HCT116 (cell line): ENCODE results near the gene FAM50B. TPM values are rescaled to one million over a fixed set of nuclear protein-coding genes. Genes with fewer than 3 reads are reported as not detected.

Source experiments
- ATAC-seq: fragments of 200-7000 bp; cut with Tn5 transposase; 2 replicates; pipeline ENCODE4 v1.9.1; 2020; ENCODE audit warnings: mild to moderate bottlenecking, moderate library complexity
- BruUV-seq: library from RNA; stranded (reverse); fragments of 400-500 nt; replicated peaks from 2 replicates; lab custom pipeline; 2021; lab: Mats Ljungman, UMichigan
- CTCF ChIA-PET: fragments of 300-600 bp; sonication (Branson Sonifier 250); formaldehyde crosslinking; loops from one replicate; lab custom pipeline; 2021; ENCODE audit warnings: antibody characterized with exemption; lab: Charles Lee
- POLR2A ChIA-PET: fragments of 300-600, 350-600 bp; sonication (Branson Sonifier 250); formaldehyde crosslinking; loops from one replicate; lab custom pipeline; 2021; ENCODE audit warnings: antibody characterized with exemption; lab: Charles Lee
- RAD21 ChIA-PET, 2 experiments: fragments of 300-600 bp; sonication (Branson Sonifier 250); formaldehyde crosslinking; loops; one replicate each; lab custom pipeline; 2023; ENCODE audit warnings: low total read pairs in 2 of 2; ENCODE audit not compliant: uncharacterized antibody in 2 of 2, unreplicated experiment in 2 of 2, low non-redundant PET in 1 of 2; lab: Charles Lee
- DNase-seq: peaks from one replicate; pipeline ENCODE4 v3.0.0-alpha.2; 2010; ENCODE audit warnings: low read depth, low spot score
- H2AFZ ChIP-seq: fragments of 200-600 bp; shearing (Covaris generic), sonication (generic); 2 replicates; pipeline ENCODE4 v1.6.1; 2017; ENCODE audit warnings: low read depth, mixed run types, mixed read lengths, antibody characterized with exemption, low read length; ENCODE audit not compliant: poor library complexity, severe bottlenecking
- H3K27ac ChIP-seq: 2 replicates; pipeline ENCODE4 v1.5.1; 2012; ENCODE audit warnings: low read depth, low read length
- H3K27me3 ChIP-seq: fragments of 200-600 bp; sonication (generic); 2 replicates; pipeline ENCODE4 v1.6.1; 2016; ENCODE audit warnings: mixed run types, low read length, mixed read lengths; ENCODE audit not compliant: insufficient read depth
- H3K36me3 ChIP-seq, 2 experiments: fragments of 200-500 bp in 1 of 2; fragments of 200-600 bp in 1 of 2; sonication (Bioruptor generic) in 1 of 2; sonication (generic) in 1 of 2; 2 replicates each; pipeline versions ENCODE4 v1.5.1 to v1.6.1; 2014 to 2016; ENCODE audit warnings: low read length in 2 of 2, inconsistent platforms in 1 of 2, mixed read lengths in 1 of 2, mixed run types in 1 of 2; ENCODE audit not compliant: insufficient read depth in 2 of 2, control insufficient read depth in 1 of 2
- H3K4me1 ChIP-seq, 2 experiments: fragments of 200-600 bp in 1 of 2; sonication (generic) in 1 of 2; 2 replicates each; pipeline versions ENCODE4 v1.5.1 to v1.6.1; 2012 to 2017; ENCODE audit warnings: low read length in 2 of 2, inconsistent platforms in 1 of 2, mild to moderate bottlenecking in 1 of 2, mixed read lengths in 1 of 2, mixed run types in 1 of 2, moderate library complexity in 1 of 2; ENCODE audit not compliant: insufficient read depth in 2 of 2, control insufficient read depth in 1 of 2
- H3K4me2 ChIP-seq: fragments of 200-600 bp; sonication (generic); 2 replicates; pipeline ENCODE4 v1.6.1; 2017; ENCODE audit warnings: mixed run types, low read length, mixed read lengths
- H3K4me3 ChIP-seq, 2 experiments: fragments of 200-600 bp in 1 of 2; sonication (generic) in 1 of 2; replicated peaks in 1 of 2; 2 replicates each; pipeline ENCODE4 v1.5.1; 2011 to 2016; ENCODE audit warnings: low read length in 2 of 2, control low read depth in 1 of 2, low read depth in 1 of 2, mild to moderate bottlenecking in 1 of 2, mixed read lengths in 1 of 2, mixed run types in 1 of 2
- H3K79me2 ChIP-seq: fragments of 200-600 bp; sonication (generic); 2 replicates; pipeline ENCODE4 v1.6.1; 2017; ENCODE audit warnings: mild to moderate bottlenecking, mixed run types, low read length, moderate library complexity, mixed read lengths; ENCODE audit not compliant: insufficient read depth
- H3K9ac ChIP-seq: fragments of 200-600 bp; sonication (generic); 2 replicates; pipeline ENCODE4 v1.6.1; 2016; ENCODE audit warnings: low read length, mixed read lengths
- H3K9me2 ChIP-seq: fragments of 200-600 bp; sonication (generic), shearing (Covaris generic); 2 replicates; pipeline ENCODE4 v1.6.1; 2017; ENCODE audit warnings: mixed run types, mild to moderate bottlenecking, moderate library complexity; ENCODE audit not compliant: insufficient read depth
- H3K9me3 ChIP-seq, 2 experiments: fragments of 200-500 bp in 1 of 2; fragments of 200-600 bp in 1 of 2; sonication (Bioruptor generic) in 1 of 2; sonication (generic) in 1 of 2; 2 replicates each; pipeline ENCODE4 v1.6.1; 2014 to 2017; ENCODE audit warnings: low read length in 2 of 2, mixed read lengths in 2 of 2, inconsistent platforms in 1 of 2, low read depth in 1 of 2, mild to moderate bottlenecking in 1 of 2, mixed run types in 1 of 2, moderate library complexity in 1 of 2; ENCODE audit not compliant: control insufficient read depth in 1 of 2, insufficient read depth in 1 of 2
- H4K20me1 ChIP-seq: fragments of 200-600 bp; sonication (generic), shearing (Covaris generic); 2 replicates; pipeline ENCODE4 v1.6.1; 2017; ENCODE audit warnings: mixed run types, mild to moderate bottlenecking, moderate library complexity; ENCODE audit not compliant: insufficient read depth
- FOSL1 ChIP-seq: IDR thresholded peaks from 2 replicates; pipeline ENCODE4 v1.6.1; 2012; ENCODE audit warnings: low read depth
- POLR2AphosphoS5 ChIP-seq: IDR thresholded peaks from 2 replicates; pipeline ENCODE4 v1.6.1; 2011; ENCODE audit warnings: mild to moderate bottlenecking, low read depth, low read length, moderate library complexity
- SIN3A ChIP-seq: IDR thresholded peaks from 2 replicates; pipeline ENCODE4 v1.6.1; 2012; ENCODE audit warnings: low read depth
- SP1 ChIP-seq: IDR thresholded peaks from 2 replicates; pipeline ENCODE4 v1.6.1; 2012; ENCODE audit warnings: low read depth
- YY1 ChIP-seq: IDR thresholded peaks from 2 replicates; pipeline ENCODE4 v1.6.1; 2011; ENCODE audit warnings: low read length, low read depth, moderate library complexity, mild to moderate bottlenecking; ENCODE audit not compliant: insufficient replicate concordance; ENCODE audit errors: extremely low read depth
- ZFX ChIP-seq: fragments of 450-650 bp; IDR thresholded peaks from 2 replicates; pipeline ENCODE4 v1.6.1; 2017
- intact Hi-C: fragments of 100-400 bp; cut with micrococcal nuclease; formaldehyde crosslinking; loops from 2 replicates; pipeline ENCODE4 v1.10.0; 2022
- total RNA-seq: library from RNA; stranded (reverse); gene quantifications from one replicate; pipeline ENCODE4 v1.2.1, GENCODE V29; 2021; ENCODE audit not compliant: unreplicated experiment
- TF ChIP-seq, protein P1 (sequence below): IDR thresholded peaks from 2 replicates; pipeline ENCODE4 v1.6.1; 2012
- TF ChIP-seq, protein P2 (sequence below), 3 experiments: fragments of 200-600 bp in 1 of 3; sonication (generic) in 1 of 3; IDR thresholded peaks in 2 of 3; conservative IDR thresholded peaks in 1 of 3; 2 replicates each; pipeline ENCODE4 v1.5.1; 2012 to 2017; ENCODE audit warnings: low read depth in 2 of 3, low read length in 2 of 3, antibody characterized with exemption in 1 of 3, borderline replicate concordance in 1 of 3, control low read depth in 1 of 3, mild to moderate bottlenecking in 1 of 3, mixed read lengths in 1 of 3, mixed run types in 1 of 3, moderate library complexity in 1 of 3; ENCODE audit not compliant: insufficient read depth in 1 of 3

The FAM50B gene
- total RNA-seq, 1 experiment from 2014 or later: 0.86 TPM

DNA sequence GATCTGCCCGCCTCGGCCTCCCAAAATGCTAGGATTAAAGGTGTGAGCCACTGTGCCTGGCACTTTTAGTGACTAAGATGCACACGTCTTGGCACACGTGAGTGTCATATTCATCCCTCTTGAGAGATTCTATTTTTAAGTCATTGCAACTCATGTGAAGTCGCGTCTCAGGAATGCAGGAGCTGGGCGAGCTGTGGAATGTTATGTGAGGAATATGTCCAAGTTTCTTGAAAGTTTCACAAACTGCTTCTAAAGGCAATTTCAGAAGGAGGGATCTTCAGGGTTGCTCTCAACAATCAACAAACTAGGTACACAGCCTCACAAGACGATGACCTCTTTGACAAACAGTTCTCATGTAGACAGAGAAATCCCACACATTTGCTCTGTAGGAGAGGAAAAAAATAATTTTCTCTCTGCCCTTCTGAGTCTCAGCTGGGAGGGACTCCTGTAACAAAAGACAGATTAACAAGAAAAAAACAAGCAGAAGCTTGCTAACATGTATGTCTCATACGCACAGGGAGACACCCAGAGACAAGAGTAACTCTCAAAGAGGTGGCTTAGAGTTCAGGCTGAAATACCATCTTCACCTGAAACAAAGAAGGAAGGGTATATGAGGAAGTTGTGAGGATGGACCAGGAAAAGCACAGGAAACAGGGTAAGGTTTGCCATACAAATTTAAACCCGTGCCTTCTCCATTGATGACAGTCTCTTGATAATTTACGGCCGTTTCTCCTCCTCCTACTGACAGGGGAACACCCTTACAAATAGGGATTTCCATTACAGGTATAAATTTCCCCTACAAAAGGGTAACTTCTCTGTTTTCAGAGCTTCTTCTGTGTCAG lies 45.3 kb upstream of the FAM50B start:
- RAD21 ChIA-PET: no interaction called here
- H4K20me1 ChIP-seq: no peaks in the 10 kb centered on the region
- H3K79me2 ChIP-seq: no peaks in the 10 kb centered on the region
- no peak for DNase-seq
- no peak overlapping the region for H3K27ac ChIP-seq
- H3K4me1 ChIP-seq: peaks cover 19 to 38% of the 10 kb centered on the region in 2 experiments
- no peaks in the 10 kb centered on the region for H3K36me3 ChIP-seq
- intact Hi-C loops: no loop called here
- no peak overlapping the region for H3K9ac ChIP-seq
- H3K4me2 ChIP-seq: peak overlapping the region; percentile 59
- H3K9me3 ChIP-seq: no peaks in the 10 kb centered on the region
- TF ChIP-seq YY1 (no peak), POLR2AphosphoS5 (no peak), SIN3A (0 out of 2 replicates have a peak, but pooled peaks have one; percentile 20), FOSL1 (0 out of 2 replicates have a peak, but pooled peaks have one; percentile 9), ZFX (no peak), SP1 (0 out of 2 replicates have a peak, but pooled peaks have one; percentile 18)
- TF ChIP-seq, protein P1, sequence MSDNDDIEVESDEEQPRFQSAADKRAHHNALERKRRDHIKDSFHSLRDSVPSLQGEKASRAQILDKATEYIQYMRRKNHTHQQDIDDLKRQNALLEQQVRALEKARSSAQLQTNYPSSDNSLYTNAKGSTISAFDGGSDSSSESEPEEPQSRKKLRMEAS: 0 out of 2 replicates have a peak, but pooled peaks have one; percentile 26
- TF ChIP-seq, protein P2, sequence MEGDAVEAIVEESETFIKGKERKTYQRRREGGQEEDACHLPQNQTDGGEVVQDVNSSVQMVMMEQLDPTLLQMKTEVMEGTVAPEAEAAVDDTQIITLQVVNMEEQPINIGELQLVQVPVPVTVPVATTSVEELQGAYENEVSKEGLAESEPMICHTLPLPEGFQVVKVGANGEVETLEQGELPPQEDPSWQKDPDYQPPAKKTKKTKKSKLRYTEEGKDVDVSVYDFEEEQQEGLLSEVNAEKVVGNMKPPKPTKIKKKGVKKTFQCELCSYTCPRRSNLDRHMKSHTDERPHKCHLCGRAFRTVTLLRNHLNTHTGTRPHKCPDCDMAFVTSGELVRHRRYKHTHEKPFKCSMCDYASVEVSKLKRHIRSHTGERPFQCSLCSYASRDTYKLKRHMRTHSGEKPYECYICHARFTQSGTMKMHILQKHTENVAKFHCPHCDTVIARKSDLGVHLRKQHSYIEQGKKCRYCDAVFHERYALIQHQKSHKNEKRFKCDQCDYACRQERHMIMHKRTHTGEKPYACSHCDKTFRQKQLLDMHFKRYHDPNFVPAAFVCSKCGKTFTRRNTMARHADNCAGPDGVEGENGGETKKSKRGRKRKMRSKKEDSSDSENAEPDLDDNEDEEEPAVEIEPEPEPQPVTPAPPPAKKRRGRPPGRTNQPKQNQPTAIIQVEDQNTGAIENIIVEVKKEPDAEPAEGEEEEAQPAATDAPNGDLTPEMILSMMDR (IDR thresholded peaks at IDR 0.05 in 2 of 3, conservative IDR thresholded peaks at IDR 0.05 in 1 of 3; ENCODE audit: borderline replicate concordance in 1 of 3, insufficient read depth in 1 of 3, low read depth in 2 of 3, low read length in 2 of 3): no peak
- ATAC-seq: peak; percentile 62
- no peak overlapping the region for H3K4me3 ChIP-seq
- H2AFZ ChIP-seq: peak overlapping the region; percentile 46
- no peaks in the 10 kb centered on the region for H3K27me3 ChIP-seq
- no peaks in the 10 kb centered on the region for H3K9me2 ChIP-seq
- POLR2A ChIA-PET: interaction anchor here (0.7 kb wide), 1 partner anchor 14 kb away, joined by 4 read pairs; no protein-coding TSS in a partner anchor
- CTCF ChIA-PET: no interaction called here
- no TSS peak for BruUV-seq
